GM18519 (cell line): ENCODE results near the gene MANBA.
"Not testable (repeated sequence)": the region's sequence is repeated elsewhere in the genome, so short reads cannot be mapped to it uniquely, and the experiment has no call there.

Experiments
- ATAC-seq: cut with Tn5 transposase; IDR thresholded peaks from one replicate; pipeline ENCODE4 v1.9.1; 2021; ENCODE audit warnings: mild to moderate bottlenecking, moderate library complexity; ENCODE audit not compliant: unreplicated experiment, low FRiP score

Gene MANBA

DNA sequence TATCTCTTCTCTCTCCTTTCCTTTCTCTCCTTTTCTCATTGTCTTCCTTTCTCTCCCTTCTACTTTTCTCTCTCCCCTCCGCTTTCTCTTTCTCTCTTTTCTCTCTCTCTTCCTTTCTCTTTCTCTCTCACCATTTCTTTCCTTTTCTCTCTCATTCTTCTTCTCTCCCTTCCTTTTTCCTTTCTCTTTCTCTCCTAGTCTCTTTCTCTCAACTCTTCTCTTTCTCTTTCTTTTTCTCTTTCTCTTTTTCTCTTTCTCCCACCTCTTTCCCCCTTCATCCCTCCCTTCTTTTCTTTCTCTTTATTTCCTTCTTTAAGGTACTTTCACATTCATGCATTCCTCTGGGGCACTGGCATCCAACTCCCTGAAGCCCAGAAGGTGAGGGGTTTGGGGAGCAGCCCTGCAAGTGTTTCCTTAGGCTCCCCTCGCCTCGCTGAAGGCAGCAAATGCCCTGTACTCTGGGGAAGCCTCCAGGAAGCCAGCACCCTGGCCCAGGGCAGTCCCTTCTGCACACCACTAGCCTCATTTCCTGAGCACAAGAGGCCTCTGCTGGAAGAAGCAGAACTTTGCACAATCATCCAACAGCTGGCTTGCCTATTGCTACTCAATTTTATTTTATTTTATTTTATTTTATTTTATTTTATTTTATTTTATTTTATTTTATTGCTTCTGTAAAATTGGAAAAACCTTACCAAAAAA, 135.4 kb downstream of the MANBA start:
- ATAC-seq = peak; percentile 73

GRCh38 chr4:102624505-102624904, 136.3 kb downstream of the MANBA start:
- no peak for ATAC-seq

GRCh38 chr4:102623622-102624021, 137.1 kb downstream of the MANBA start:
- no peak for ATAC-seq

DNA sequence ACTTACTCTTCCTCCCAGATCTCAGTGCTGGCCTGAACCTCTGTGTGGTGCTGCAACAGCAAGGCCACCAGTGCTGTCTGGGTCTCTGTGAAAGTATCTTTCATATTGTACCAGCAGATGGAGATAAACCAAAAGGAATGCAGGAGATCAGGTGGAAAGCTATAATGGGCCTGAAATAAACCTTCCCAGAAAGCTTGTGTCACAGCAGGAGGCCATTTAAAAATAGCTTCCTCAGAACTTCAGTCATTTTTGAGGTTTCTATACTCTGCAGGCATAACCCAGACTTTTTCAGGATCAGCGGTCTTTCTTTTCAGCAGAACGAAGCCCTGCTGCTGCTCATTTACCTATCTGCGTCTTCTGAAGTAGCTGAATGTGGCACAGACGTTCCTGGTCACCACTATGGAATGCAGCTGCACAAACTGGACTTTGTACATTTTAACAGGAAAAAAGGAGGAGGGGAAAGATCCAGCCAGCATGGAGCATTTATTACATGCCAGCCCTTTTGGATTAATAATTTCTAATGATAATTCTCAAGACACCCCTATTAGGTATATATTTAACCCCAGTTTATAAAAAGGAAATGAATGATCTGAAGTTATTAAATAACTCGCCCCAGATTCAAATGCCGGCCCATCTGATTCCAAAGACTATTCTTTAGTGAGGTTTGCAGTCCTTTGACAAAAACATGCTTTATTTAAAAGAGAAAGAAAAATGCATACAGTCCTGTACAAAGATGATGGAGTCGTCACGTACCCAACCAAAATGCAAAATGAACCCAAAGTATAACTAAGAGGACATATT, 139.9 kb downstream of the MANBA start:
- no peak for ATAC-seq

DNA sequence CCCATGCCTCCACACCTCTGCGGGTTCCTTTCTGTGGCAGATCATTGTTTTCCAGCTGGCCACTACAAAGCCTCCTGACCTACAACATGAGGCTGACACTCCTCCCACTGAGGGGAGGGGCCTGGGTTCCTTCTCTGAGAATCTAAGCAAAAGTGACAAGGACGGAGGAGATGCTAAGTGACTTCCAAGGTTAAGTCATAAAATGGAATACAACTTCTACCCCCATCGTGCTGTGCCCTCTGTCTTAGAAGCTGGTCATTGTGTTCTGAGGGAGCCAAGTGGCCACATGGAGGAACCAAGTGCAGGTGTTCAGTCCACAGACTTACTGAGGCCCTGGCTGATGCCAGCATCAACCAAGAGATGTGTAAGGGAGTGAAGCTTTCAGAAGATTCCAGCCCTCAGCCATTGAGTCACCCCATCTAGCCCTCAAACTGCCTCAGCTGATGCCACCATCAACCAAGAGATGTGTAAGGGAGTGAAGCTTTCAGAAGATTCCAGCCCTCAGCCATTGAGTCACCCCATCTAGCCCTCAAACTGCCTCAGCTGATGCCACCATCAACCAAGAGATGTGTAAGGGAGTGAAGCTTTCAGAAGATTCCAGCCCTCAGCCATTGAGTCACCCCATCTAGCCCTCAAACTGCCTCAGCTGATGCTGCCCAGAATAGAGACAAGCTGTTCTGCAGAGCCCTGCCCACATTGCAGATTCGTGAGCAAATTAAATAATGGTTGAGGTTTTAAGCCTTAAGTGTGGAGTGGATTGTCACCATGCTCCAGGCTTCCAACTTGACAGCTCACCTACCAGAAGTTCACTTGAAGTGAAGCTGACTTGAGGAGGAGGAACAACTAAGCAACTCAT, 140.8 kb downstream of the MANBA start:
- ATAC-seq = not testable (repeated sequence)

DNA sequence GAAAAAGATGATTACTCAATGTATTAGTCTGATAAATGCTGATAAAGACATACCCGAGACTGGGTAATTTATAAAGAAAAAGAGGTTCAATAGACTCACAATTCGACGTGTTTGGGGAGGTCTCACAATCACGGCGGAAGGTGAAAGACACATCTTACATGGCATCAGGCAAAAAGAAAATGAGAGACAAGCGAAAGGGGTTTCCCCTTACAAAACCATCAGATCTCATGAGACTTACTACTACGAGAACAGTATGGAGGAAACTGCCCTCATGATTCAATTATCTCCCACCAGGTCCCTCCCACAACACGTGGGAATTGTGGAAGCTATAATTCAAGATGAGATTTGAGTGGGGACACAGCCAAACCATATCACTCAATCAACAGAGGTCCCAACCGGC, 141.7 kb downstream of the MANBA start:
- ATAC-seq = not testable (repeated sequence)

DNA sequence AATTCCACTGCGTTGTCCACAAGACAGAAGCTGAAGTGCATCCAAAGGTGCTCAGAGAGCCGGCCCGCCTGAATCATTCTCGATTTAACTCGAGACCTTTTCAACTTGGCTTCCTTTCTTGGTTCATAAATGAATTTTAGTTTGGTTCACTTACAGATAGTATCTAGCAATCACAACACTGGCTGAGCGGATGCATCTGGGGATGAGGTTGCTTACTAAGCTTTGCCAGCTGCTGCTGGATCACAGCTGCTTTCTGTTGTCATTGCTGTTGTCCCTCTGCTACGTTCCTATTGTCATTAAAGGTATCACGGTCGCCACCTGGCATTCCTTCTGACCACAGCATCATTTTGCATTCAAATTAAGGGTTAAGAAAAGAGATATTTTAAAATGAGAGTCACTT, 144.1 kb downstream of the MANBA start:
- no peak for ATAC-seq

GRCh38 chr4:102614801-102615200, 146.0 kb downstream of the MANBA start:
- no peak for ATAC-seq

DNA sequence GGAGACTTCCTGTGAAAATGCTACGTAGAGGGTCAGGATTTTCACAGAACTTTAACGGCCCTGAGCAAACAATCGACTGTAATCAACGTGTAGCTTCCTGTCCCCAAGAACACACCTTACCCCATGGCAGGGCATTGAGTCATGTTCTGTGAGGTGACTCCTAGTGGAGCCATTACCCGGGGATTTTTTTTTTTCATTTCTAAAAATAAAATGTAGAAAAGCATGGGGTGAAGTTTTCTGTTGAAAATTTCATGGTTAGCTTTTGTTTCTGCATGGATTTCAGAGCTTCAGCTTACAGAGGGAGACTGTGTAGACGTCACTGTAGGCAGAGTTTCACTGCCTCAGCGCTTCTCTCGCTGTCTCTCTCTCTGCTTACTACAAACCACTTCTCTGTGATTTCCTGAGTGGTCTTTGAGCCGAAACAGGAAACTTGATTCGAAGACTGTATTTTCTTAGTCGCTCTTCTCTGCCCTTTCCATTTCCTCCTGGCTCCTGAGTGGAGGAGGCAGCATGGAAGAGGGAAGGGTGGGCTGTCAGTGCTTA, 147.9 kb downstream of the MANBA start:
- ATAC-seq = no peak

- no peak for ATAC-seq
Observed at GRCh38 chr4:102612210-102612609, 148.6 kb downstream of the MANBA start.

DNA sequence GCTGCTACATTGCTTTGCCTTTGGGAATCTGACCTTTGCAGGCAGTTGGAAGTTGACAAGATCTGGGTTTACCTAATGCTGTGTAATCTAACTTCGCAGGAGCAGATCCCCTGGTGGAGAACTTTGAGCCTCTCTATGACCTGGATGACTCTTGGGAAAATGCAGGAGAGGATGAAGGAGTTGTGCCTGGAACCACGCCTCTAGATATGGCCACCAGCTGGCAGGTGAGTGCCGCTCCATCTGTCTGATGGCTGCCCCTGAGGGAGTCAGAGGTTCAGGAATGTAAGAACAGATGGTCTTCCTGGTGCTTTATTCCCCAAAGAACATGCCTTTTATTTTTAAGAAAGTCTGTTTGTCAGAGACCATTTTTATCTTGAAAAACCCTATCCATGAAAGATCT, 150.3 kb downstream of the MANBA start:
- ATAC-seq = no peak

GRCh38 chr4:102610007-102610406, 150.8 kb downstream of the MANBA start:
- no peak for ATAC-seq

GRCh38 chr4:102608190-102608589, 152.6 kb downstream of the MANBA start:
- ATAC-seq = no peak

GRCh38 chr4:102606846-102607450, 153.8 kb downstream of the MANBA start:
- no peak for ATAC-seq

DNA sequence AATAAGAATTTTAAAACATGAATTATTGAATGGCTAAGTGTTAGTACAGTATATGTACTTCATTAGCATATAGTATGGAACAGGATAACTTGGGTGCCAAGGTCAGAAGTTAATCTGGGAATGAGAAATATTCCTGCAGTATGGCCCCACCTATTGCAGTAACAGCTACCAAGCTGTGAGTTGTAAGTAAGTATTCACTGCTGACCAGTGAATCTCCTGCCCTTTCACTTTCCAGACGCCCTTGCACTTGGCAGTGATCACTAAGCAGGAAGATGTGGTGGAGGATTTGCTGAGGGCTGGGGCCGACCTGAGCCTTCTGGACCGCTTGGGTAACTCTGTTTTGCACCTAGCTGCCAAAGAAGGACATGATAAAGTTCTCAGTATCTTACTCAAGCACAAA, 154.5 kb downstream of the MANBA start:
- ATAC-seq = no peak

DNA sequence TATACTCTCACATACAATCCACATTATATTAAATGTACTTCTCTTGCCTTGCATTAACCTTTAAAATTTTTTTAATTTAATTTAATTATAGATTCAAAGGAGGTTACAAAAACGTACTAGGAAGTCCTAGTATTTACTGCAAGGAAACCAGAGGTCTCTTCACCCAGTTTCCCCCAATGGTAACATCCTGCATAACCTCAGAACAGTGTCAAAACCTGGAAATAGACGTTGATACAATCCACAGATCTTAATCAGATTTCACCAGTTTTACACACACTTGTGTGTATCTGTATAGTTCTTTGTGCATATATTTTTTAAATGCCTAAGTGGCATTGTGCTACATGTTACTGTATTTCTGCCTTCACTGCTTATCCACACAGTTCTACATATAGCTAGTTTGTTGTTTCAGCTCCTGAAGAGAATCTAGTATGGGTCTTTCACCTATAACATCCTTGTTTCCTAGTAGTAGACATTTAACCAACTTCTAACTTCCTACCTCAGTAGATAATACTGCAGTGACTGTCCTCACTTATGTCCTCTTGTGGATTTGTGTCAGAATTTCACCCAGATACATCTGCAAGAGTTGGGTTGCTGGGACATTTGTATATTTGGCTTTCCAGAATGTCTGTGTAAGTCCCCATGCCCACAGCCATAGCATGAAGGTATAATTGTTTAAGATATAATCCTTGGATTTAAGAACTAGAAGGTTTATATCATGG, 156.4 kb downstream of the MANBA start:
- no peak for ATAC-seq

GRCh38 chr4:102601586-102602227, 159.1 kb downstream of the MANBA start:
- no peak for ATAC-seq

- no peak for ATAC-seq
Observed at GRCh38 chr4:102600689-102601088, 160.1 kb downstream of the MANBA start.

GRCh38 chr4:102599886-102600285, 160.9 kb downstream of the MANBA start:
- ATAC-seq = no peak
